ENCODE data around the gene PDCD10.

DNA sequence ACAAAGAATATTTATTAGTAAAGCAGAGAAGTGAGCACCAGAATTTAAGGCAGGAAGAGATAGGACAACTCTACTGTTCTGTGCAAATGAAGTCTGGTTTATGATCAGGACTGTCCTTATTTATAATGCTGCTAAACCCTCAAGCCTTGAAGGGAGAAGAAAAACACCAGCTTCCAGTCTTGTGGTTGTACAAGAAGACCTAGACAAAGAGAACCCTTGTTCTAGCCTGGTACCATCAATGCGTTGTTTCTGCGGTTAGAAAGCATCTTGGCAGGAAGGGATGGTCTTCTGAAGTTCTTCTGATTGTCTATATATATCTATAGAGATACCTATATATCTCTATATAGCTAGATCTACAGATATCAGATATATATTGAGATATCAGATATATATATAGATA, 33.8 kb downstream of the PDCD10 start:
- no peak for TF ChIP-seq GATA2 (IDR thresholded peaks at IDR 0.05; ENCODE audit: low read depth, low read length)
- TF ChIP-seq GATA3 (IDR thresholded peaks at IDR 0.05; ENCODE audit: low read depth, low read length) = no peak

Data from SH-SY5Y (cell line).